HG02938 (cell line): ENCODE measurements around the gene ARL6.
"Not testable (repeated sequence)": the region's sequence is repeated elsewhere in the genome, so short reads cannot be mapped to it uniquely, and the experiment has no call there.

Experiments
- ATAC-seq: cut with Tn5 transposase; IDR thresholded peaks from one replicate; pipeline ENCODE4 v1.9.1; 2021; ENCODE audit warnings: mild to moderate bottlenecking, moderate library complexity; ENCODE audit not compliant: unreplicated experiment

Gene ARL6

GRCh38 chr3:97821287-97821773, 56.8 kb downstream of the ARL6 start:
- ATAC-seq, result peak; percentile 54

- ATAC-seq, result peak; percentile 92
These were observed 57.3 kb downstream of the ARL6 start, which contains the start of gene CRYBG3 for GRCh38 chr3:97821774-97822358. Gene CRYBG3, plus strand, starts transcription at chr3:97822011. Its CDS starts 196 bp downstream, at chr3:97822207.

- ATAC-seq, result peak; percentile 31
These were observed 57.8 kb downstream of the ARL6 start for GRCh38 chr3:97822359-97822775.

GRCh38 chr3:97823046-97824004, 58.8 kb downstream of the ARL6 start:
- no peak for ATAC-seq

GRCh38 chr3:97825101-97825500, 60.5 kb downstream of the ARL6 start:
- ATAC-seq, result no peak

GRCh38 chr3:97827741-97828471, 63.3 kb downstream of the ARL6 start:
- no peak for ATAC-seq

GRCh38 chr3:97829198-97829597, 64.6 kb downstream of the ARL6 start:
- no peak for ATAC-seq

GRCh38 chr3:97830638-97831037, 66.1 kb downstream of the ARL6 start:
- ATAC-seq, result no peak

- no peak for ATAC-seq
These were observed 66.6 kb downstream of the ARL6 start for GRCh38 chr3:97831140-97831539.

- not testable (repeated sequence) for ATAC-seq
These were observed 68.6 kb downstream of the ARL6 start for GRCh38 chr3:97833184-97833583.

- no peak for ATAC-seq
These were observed 71.2 kb downstream of the ARL6 start for GRCh38 chr3:97835761-97836160.

GRCh38 chr3:97838393-97838792, 73.8 kb downstream of the ARL6 start:
- ATAC-seq, result no peak

- no peak for ATAC-seq
These were observed 75.4 kb downstream of the ARL6 start for GRCh38 chr3:97839944-97840343.

GRCh38 chr3:97841304-97841703, 76.7 kb downstream of the ARL6 start:
- no peak for ATAC-seq

- ATAC-seq, result no peak
These were observed 77.4 kb downstream of the ARL6 start for GRCh38 chr3:97841956-97842355.

GRCh38 chr3:97848779-97849178, 84.2 kb downstream of the ARL6 start:
- ATAC-seq, result no peak
